Esophagus muscularis mucosa (tissue), 4 donors: ENCODE results near the gene FOXP2.
"Not testable (repeated sequence)": the region's sequence is repeated elsewhere in the genome, so short reads cannot be mapped to it uniquely, and the experiment has no call there.

ENCODE experiments used
- CTCF ChIP-seq, 3 experiments: fragments of 200-600 bp in 2 of 3; fragments of 450-650 bp in 1 of 3; sonication (generic) in 2 of 3; IDR thresholded peaks; one replicate each; pipeline ENCODE4 v1.5.1; 2017 to 2019; ENCODE audit warnings: antibody characterized with exemption in 3 of 3, mild to moderate bottlenecking in 2 of 3, moderate library complexity in 1 of 3
- EP300 ChIP-seq: sonication (generic); formaldehyde crosslinking; IDR thresholded peaks from one replicate; pipeline ENCODE4 v1.6.1; 2017; ENCODE audit warnings: antibody characterized with exemption
- POLR2A ChIP-seq: fragments of 450-650 bp; IDR thresholded peaks from one replicate; pipeline ENCODE4 v1.6.1; 2017; ENCODE audit warnings: antibody characterized with exemption, moderate library complexity, mild to moderate bottlenecking, low read depth
- POLR2AphosphoS5 ChIP-seq, 2 donors: sonication (generic); formaldehyde crosslinking; IDR thresholded peaks; one replicate each; pipeline ENCODE4 v1.6.1; 2017; ENCODE audit warnings: antibody characterized with exemption in 2 of 2

DNA sequence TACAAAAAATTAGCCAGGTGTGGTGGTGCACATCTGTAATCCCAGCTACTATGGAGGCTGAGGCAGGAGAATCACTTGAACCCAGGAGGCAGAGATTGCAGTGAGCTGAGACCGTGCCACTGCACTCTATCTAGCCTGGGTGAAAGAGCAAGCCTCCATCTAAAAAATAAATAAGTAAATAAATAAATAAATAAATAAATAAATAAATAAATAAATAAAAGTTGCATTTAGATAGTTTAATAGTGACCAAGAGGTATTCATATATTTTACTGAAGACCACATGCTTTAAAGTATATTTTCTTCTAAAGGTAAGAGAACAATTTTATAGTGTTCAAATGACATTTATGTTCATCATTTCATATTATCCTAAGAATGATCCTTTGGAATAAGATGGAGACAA, 82.9 kb downstream of the FOXP2 start:
- not testable (repeated sequence) for TF ChIP-seq CTCF (IDR thresholded peaks at IDR 0.05); POLR2AphosphoS5 (IDR thresholded peaks at IDR 0.05); EP300; POLR2A
